SKM-1 treated with dmso at 0.1 percent for 144 hours (cell line): ENCODE data around the gene CTBP2.

ENCODE experiments used
- DNase-seq: peaks from one replicate; lab custom pipeline; 2025; ENCODE audit not compliant: unreplicated experiment; lab: John Stamatoyannopoulos, UW

The CTBP2 gene

DNA sequence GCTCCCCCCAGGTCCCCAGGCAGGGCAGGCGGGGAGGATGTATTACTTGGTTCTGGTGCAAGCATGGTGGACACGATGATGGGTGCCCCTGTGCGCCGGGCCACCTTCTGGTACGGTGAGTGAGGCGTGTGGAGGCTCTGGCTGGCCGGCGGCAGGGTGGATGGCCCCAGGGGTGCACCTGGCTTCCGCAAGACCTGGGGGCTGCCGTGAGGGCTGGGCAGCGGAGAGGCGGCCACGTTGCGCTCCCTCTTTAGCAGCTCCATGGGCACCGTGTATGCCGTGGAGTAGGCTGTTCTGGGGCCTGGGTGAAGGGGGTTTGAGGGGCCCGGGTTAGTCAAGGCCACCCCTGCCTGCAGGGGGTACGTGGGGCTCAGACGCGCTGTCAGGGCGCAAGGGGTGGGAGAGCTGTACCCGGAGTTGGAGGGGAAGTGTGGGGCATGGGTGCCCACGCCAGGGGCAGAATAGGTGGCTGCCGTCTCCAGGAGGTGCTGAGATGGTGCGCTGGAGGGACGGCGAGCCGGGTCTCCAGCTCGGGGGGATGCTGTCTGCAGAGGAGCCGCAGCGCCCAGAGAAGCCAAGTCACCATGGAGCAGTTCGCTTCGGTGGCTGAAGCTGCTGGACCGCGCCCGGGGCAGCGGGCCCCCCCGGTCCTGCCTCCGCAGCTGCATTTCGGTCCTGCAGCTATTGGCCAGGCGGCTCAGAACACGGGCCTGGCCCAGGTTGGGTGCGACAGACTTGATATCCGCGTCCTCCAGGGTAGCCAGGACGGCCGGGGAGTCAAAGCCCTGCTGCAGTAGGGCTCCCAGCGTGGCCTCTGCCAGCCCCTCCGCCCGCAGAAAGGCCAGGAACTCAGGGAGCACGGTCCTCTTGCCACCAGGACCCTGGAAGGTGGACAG lies 134.1 kb downstream of the CTBP2 start:
- DNase-seq = no peak

DNA sequence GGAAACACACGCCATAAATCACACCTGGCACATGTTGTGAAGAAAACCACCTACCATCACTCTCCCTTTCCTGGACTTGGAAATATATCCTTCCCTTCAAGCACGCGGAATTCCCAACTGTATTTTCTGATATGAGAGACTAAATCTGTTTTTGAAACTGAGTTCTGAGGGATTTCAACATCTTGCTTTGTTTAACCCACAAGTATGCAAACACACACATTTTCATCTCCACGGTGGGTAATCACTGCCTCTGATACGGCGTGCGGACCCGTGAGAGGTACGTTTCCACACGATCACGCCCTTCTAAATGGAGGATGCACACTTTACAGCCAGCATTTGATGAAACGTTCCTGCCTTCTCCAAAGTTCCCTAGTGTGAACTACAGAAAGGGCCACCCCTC lies 135.0 kb downstream of the CTBP2 start:
- DNase-seq = no peak

DNA sequence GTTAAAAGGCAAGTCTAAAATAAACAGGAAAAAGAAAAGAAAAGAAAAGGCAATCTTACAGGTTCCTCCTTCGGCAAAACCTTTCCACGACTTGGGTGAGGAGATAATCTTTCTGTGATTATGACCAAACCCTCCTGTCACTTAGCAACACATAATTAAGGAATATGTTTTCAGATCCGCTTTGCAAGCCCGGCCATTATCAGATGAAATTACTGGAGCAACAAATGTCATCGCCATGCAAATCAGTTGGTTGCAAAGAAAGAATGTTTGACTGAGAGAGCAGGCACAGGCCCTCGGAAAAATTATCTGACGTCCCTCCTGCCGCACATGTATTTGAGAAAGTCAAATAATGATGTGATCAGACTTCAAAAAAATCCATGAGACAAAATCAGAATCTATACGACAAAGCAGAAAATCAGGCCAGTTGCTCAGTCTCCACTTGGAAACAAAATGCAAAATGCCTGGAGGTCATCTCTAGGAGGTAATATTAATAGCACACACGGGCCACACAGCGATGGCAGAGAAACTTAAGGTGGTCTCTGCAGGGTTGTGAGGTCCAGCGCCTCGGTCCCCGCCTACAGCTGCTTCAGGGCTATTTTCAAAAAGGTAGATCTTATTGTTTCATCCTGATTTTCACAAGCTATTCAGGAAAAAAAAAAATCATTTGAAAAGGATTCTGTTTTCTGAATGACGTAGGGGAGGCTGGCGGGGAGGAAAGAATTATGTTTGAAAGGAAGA lies 135.7 kb downstream of the CTBP2 start:
- no peak for DNase-seq

- DNase-seq = no peak
Observed at GRCh38 chr10:125023862-125024496, 136.4 kb downstream of the CTBP2 start.

DNA sequence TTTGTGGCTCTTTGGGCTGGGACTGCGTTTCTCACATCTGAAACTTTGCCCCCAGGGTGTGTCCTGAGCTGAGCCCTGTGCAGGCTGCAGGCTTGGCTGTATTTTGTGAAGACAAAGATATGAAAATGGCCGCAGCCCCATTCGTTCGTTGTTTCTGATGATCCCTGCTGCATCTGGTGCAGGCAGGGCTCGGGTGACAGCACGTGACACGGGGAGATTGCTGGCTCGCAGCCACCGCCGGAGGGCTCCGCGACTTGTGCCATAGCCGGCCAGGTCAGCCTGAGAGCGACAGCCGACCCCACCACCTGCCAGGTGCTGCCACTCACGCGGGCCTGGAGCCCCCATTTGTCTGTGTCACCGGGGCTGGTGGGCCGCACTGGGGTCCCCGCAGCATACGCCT lies 137.1 kb downstream of the CTBP2 start:
- DNase-seq = no peak

DNA sequence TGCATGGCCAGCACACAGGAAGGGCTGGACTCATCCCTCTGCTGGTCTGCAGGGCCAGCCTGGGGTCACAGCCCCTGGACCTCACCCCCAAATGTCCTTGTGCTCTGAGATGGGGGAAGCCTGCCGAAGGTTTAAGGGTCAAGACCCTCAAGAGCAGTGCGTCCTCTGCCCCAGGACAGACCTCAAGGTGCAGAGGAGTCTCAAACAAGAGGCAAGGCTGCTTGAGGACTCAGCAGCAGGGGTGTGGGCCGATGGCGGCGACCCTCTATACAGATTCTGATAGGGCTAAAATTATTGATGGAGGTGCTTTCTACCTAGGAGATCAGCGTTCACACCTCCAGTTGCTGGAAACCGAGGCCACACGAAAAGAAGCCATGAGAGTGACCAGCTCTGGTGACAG lies 137.7 kb downstream of the CTBP2 start:
- DNase-seq = no peak

- DNase-seq = no peak
Observed at GRCh38 chr10:125021686-125022344, 138.5 kb downstream of the CTBP2 start.

DNA sequence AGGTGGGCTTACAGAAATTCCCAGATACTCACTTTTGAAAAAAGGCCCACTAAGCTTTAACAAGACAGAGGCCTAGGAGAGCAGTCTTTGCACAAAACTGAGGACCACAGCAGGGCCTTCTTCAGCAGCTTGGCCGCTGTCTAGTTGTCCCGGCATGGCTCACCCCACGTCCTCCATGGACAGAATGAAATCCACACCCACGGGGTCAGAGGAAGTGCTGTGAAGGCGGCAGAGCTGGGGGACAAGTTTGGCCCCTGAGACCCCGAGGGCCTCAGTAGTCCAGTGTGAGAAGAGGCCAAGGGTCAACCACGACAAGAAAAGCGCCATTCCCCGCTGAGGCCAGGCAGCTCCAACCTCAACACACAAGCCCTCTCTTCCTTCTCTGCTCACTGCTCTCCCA lies 139.5 kb downstream of the CTBP2 start:
- DNase-seq = no peak

DNA sequence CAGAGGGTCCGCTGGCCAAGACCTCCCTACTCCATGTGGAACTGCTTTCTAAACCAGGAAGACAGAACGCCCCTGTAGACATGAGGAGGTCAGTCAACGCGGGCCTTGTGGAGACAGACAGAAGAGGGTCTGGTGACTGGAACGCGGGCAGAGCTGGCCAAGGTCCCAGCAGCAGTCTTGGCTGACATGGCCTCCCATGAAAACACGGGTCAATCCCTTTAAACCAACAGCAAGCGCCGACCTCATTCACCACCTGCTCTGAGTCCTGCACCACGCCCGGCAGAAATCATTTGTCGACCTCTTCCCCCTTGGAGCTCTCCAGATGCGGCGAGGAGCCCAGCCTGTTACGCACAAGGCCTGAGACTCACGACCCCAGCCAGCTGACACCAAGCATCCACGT lies 140.0 kb downstream of the CTBP2 start:
- no peak for DNase-seq

- DNase-seq = no peak
Observed at GRCh38 chr10:125018576-125019143, 141.7 kb downstream of the CTBP2 start.

- DNase-seq = no peak
Observed at GRCh38 chr10:125017547-125018298, 142.6 kb downstream of the CTBP2 start.

- DNase-seq = no peak
Observed at GRCh38 chr10:125016611-125017202, 143.7 kb downstream of the CTBP2 start.

DNA sequence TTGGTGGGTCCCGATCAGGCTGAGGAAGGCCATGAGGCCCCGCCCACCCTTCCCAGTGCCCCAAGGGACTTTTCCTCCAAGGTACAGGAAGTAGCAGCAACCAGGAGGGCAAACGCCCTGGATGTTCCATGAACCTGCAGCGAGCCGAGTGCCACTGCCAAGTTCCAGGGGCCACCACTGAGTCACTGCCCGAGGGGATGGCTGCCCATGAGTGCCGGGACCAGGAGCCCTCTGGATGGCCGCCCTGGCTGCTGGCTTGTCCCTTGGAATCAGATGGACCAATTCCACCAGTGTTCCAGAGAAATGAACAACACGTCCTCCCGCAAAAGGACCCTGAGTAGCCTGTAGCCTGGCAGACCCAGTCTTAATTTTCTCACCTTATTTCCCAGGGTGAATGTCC lies 144.2 kb downstream of the CTBP2 start:
- no peak for DNase-seq

DNA sequence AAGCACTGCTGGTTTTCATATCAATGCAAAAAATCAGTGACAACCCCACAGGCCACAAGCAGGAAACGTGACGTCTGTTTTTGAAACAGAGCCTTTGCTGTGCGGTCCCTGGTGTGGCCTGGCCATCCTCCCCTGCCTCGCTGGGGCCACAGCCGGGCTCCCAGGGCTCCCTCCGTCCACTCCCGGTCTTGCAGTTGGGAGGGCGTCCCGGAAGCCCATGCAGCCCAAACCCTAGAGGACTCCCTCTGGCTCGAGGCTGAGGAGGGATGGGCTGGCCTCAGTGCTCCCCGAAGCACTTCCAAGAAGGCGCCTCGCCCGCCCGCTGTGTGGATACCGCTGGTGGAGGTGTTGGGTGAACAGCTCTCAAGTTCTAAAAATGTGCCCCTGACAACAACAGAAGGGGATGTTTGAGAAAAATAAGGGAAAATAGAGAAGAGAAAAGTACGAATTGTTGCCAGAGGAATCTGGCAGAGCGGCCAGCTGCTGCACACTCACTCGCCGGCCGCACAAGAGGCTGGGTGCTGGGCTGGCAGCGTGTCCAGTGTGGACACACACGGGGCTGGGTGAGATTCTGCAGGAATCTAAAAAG lies 144.9 kb downstream of the CTBP2 start:
- no peak for DNase-seq

- no peak for DNase-seq
Observed at GRCh38 chr10:125014836-125015355, 145.5 kb downstream of the CTBP2 start.

DNA sequence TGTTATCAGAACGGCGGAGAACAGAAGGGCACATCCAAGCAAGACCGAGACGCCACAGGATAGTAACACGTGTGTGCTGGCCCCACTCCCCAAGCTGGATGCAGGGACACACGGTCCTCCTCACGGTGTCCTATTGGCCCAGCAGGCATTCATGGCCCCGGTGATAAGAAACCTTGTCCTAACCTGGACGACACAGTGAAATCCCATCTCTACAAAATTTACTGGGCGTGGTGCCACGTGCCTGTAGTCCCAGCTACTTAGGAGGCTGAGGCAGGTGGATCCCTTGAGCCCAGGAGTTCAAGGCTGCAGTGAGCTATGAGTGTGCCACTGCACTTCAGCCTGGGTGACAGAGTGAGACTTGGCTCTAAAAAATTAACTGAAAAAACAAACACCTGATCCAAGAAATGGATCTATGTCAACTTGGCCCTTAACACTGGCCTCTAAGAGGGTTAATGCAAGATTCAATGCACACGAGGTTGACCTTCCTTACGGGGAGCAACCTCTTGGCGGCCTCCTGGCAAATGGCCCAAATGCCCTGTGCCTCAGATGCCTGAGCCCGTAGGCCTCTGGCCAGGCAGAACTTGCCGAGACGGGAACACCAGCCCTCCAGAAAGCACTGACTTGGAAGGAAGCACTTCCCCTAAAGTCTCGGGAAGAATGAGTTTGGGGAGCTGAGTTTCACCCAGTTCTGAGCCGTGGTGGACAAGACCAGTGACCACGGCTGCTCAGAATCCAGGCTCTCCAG lies 146.1 kb downstream of the CTBP2 start:
- no peak for DNase-seq

DNA sequence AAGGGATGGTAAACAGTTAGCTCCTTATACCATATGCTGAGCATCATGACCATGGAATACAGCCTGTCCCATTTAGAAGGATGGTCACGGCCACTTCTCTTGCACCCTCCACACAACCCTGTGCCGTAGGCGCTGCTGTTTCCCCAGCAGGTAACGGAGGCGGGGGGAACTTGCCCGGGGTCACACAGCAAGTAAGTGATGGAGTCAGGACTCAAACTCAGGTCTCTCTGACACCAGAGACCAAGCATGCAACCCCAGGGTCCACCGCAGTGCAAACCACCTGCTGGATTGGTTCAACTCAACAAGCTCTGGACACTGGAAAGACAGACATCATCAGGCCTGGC lies 146.9 kb downstream of the CTBP2 start:
- DNase-seq = no peak

- no peak for DNase-seq
Observed at GRCh38 chr10:125012851-125013528, 147.4 kb downstream of the CTBP2 start.
